ENCODE results near the gene FRMD7. TPM values are rescaled to one million over a fixed set of nuclear protein-coding genes. Genes with fewer than 3 reads are reported as not detected.
"Not testable (repeated sequence)": the region's sequence is repeated elsewhere in the genome, so short reads cannot be mapped to it uniquely, and the experiment has no call there.

FRMD7 gene, protein sequence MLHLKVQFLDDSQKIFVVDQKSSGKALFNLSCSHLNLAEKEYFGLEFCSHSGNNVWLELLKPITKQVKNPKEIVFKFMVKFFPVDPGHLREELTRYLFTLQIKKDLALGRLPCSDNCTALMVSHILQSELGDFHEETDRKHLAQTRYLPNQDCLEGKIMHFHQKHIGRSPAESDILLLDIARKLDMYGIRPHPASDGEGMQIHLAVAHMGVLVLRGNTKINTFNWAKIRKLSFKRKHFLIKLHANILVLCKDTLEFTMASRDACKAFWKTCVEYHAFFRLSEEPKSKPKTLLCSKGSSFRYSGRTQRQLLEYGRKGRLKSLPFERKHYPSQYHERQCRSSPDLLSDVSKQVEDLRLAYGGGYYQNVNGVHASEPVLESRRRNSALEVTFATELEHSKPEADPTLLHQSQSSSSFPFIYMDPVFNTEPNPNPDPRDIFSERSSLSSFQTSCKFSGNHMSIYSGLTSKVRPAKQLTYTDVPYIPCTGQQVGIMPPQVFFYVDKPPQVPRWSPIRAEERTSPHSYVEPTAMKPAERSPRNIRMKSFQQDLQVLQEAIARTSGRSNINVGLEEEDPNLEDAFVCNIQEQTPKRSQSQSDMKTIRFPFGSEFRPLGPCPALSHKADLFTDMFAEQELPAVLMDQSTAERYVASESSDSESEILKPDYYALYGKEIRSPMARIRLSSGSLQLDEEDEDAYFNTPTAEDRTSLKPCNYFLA
- total RNA-seq: not detected
- long read RNA-seq: 0 reads

GRCh38 chrX:132127743-132128142 lies at the start of gene FRMD7:
TSS of gene FRMD7 (minus strand) at chrX:132128020. CDS start at chrX:132127844, 176 bp downstream.
- DNase-seq (ENCODE audit: low spot score): no peak

- DNase-seq (ENCODE audit: low spot score): no peak
Measured at GRCh38 chrX:132173647-132174046, 45.8 kb upstream of the FRMD7 start.

- no peak for DNase-seq (ENCODE audit: low spot score)
Measured at GRCh38 chrX:132171881-132172280, 44.1 kb upstream of the FRMD7 start.

GRCh38 chrX:132171478-132171877 lies 43.7 kb upstream of the FRMD7 start:
- no peak for DNase-seq (ENCODE audit: low spot score)

- no peak for DNase-seq (ENCODE audit: low spot score)
Measured at GRCh38 chrX:132169554-132169953, 41.7 kb upstream of the FRMD7 start.

DNA sequence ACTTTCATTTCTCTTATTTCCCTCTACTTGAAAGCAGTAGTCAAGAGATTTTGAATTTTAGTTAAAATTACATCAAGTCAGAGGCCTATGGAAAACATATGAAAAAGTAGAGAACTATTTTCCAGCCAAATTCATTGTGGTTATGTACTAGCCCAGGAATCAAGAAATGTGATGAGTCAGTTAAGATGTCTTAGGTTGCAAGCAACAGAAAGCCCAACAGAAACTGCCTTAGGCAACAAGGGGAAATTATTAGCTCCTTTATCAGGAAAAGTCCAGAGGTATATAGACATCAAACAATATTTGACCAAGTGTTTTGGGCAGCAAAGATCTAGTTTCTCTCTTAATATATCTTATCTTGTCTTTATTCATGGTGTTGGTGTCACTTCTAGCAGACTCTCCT lies 37.8 kb upstream of the FRMD7 start:
- no peak for DNase-seq (ENCODE audit: low spot score)

- no peak for DNase-seq (ENCODE audit: low spot score)
Measured at GRCh38 chrX:132165005-132165404, 37.2 kb upstream of the FRMD7 start.

DNA sequence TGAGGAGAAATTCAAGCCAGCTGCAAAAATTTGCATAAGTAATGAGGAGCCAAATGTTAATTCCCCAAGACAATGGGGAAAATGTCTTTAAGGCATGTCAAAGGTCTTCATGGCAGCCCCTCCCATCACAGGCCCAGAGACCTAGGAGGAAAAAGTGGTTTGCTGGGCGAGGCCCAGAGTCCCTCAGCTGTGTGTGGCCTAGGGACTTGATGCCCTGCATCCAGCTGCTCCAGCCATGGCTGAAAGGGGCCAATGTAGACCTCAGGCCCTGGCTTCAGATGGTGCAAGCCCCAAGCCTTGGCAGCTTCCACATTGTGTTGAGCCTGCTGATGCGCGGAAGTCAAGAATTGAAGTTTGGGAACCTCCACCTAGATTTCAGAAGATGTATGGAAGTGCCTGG lies 35.3 kb upstream of the FRMD7 start:
- DNase-seq (ENCODE audit: low spot score): not testable (repeated sequence)

- DNase-seq (ENCODE audit: low spot score): no peak
Measured at GRCh38 chrX:132153166-132153565, 25.3 kb upstream of the FRMD7 start.

- DNase-seq (ENCODE audit: low spot score): no peak
Measured at GRCh38 chrX:132146456-132146855, 18.6 kb upstream of the FRMD7 start.

DNA sequence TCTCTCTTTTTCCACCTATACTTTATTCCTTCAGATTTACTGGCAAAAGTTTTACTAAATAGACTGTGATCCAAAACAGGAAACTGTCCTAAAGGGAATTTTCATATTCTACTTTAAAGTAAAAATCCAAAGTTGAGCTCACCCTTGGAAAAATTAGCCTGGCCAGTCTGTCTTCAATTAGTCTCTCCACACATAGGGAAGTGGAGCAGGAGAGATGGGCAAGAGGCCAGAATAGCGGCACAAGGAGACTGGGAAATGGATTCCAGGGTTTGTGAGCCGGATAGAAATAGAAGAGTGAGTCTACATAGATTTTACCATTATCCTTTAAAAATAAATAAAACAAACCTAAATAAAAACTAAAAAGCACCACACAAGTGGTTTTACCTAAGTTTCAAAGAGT lies 16.2 kb upstream of the FRMD7 start:
- DNase-seq (ENCODE audit: low spot score): no peak

GRCh38 chrX:132125906-132126305 lies 1.9 kb downstream of the FRMD7 start:
- no peak for DNase-seq (ENCODE audit: low spot score)

- DNase-seq (ENCODE audit: low spot score): no peak
Measured at GRCh38 chrX:132120913-132121312, 6.9 kb downstream of the FRMD7 start.

DNA sequence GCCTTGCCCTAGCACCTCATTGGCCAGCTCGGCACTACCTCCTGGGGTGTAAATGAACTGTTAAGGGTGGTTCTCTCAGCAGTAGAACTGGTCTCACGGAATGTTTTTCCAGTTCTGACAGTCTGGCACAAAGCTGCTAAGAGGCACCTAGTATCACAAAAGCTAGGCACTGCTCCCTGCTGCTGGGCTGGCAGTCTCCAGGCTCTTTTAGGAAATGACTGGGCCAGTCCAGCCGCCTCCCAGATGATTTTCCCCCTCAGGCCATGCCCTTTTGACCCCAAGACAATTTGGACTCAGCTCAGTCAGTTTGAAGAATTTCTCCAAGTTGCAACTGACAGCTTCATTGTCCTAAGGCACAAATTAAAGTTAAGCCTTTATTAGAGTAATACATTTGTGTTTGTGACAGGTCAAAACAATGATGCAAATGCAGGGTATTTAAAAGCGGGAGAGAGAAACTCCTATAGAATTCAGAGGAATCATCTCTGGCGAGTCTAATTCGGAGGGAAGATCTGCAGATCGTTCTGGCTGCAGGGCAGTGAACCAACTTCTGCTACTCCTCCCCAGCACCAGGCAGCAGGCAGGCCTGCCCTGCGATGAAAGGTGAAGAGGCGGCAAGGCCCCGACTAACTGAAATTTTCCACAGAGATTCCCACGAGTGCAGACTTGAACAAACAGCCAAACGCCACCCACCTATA lies 7.9 kb downstream of the FRMD7 start:
- no peak for DNase-seq (ENCODE audit: low spot score)

GRCh38 chrX:132119283-132119682 lies 8.5 kb downstream of the FRMD7 start:
- DNase-seq (ENCODE audit: low spot score): no peak

DNA sequence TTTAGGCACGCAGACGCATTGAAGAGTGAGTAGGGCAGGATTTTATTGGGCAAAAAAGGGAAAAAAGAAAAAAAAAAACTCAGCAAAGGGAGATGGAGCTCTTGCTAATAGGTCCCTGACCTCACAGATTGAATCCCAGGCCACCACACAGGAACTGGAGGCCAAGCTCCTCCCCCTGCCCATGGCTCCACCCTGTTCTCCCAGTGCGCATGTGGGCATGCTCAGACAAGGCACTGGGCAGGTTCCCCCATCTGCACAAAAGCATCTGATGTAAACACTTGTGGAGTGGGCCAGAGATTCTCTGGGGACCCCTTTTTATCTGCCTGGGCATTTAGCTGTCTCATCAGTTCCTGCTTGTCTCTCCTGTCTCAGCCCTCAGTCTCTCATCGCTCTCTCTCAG lies 9.5 kb downstream of the FRMD7 start:
- DNase-seq (ENCODE audit: low spot score): no peak

- DNase-seq (ENCODE audit: low spot score): no peak
Measured at GRCh38 chrX:132115792-132116191, 12.0 kb downstream of the FRMD7 start.

DNA sequence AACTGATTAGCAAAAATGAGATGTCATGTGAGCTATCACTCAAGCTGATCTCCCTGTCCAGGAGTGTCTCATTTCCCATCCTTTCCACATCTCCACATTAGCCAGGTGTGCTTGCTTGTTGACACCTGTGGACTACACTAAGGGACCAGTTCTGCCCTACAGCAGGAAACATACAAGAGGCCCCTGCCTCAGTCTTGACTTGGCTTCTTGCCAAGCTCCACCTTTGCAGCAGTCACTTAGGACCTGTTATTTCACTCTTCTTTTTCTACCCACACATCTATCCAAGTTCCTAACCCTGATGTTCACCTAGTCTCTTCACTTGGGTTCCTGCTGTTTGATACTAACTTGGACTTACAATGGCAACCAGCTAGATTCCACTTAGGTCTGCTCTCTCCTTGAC lies 13.2 kb downstream of the FRMD7 start:
- DNase-seq (ENCODE audit: low spot score): no peak

DNA sequence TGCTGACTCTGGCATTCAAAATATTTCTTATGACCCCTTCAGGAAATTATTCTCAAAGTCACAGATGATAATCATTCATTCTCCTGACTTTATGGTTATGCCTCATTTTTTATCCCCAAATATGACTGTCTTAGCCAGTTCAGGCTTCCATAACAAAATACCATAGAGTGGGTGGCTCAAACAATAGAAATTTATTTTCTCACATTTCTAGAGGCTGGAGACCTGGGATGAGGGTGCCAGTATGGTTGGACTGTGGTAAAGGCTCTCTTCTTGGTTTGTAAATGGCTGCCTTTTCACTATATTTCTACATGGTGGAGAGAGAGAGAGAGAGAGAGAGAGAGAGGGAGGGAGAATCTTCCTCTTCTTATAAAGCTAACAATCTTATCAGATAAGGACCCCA lies 20.5 kb downstream of the FRMD7 start:
- no peak for DNase-seq (ENCODE audit: low spot score)

- DNase-seq (ENCODE audit: low spot score): no peak
Measured at GRCh38 chrX:132101799-132102198, 26.0 kb downstream of the FRMD7 start.

DNA sequence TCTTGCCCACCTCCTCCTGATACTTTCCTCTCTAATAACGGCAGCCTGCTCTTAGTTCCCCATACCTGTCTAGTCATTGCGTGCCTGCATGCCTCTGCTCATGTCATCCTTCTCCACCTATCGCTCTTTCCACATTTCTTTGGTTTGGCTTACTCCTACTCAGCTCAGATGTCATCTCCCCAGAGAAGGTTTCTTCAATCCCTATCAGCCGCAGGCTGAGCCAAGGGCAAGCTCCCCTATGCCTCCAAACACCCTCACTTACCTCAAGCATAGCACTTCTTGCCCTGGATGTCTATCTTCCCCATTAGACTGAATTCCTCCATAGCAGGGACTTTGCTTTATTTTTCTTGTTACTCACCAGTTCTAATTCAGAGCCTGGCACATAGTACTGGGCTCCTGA lies 26.6 kb downstream of the FRMD7 start:
- no peak for DNase-seq (ENCODE audit: low spot score)

- not testable (repeated sequence) for DNase-seq (ENCODE audit: low spot score)
Measured at GRCh38 chrX:132098704-132099103, 29.1 kb downstream of the FRMD7 start.

Measured in mesenteric fat pad (tissue), 1 donor.